HCT116 (cell line): ENCODE results near the gene CCDC187. TPM values are rescaled to one million over a fixed set of nuclear protein-coding genes. Genes with fewer than 3 reads are reported as not detected.

Source experiments
- ATAC-seq: fragments of 200-7000 bp; cut with Tn5 transposase; 2 replicates; pipeline ENCODE4 v1.9.1; 2020; ENCODE audit warnings: mild to moderate bottlenecking, moderate library complexity
- BruUV-seq: library from RNA; stranded (reverse); fragments of 400-500 nt; replicated peaks from 2 replicates; lab custom pipeline; 2021; lab: Mats Ljungman, UMichigan
- CTCF ChIA-PET: fragments of 300-600 bp; sonication (Branson Sonifier 250); formaldehyde crosslinking; loops from one replicate; lab custom pipeline; 2021; ENCODE audit warnings: antibody characterized with exemption; lab: Charles Lee
- POLR2A ChIA-PET: fragments of 300-600, 350-600 bp; sonication (Branson Sonifier 250); formaldehyde crosslinking; loops from one replicate; lab custom pipeline; 2021; ENCODE audit warnings: antibody characterized with exemption; lab: Charles Lee
- RAD21 ChIA-PET, 2 experiments: fragments of 300-600 bp; sonication (Branson Sonifier 250); formaldehyde crosslinking; loops; one replicate each; lab custom pipeline; 2023; ENCODE audit warnings: low total read pairs in 2 of 2; ENCODE audit not compliant: uncharacterized antibody in 2 of 2, unreplicated experiment in 2 of 2, low non-redundant PET in 1 of 2; lab: Charles Lee
- DNase-seq: peaks from one replicate; pipeline ENCODE4 v3.0.0-alpha.2; 2010; ENCODE audit warnings: low read depth, low spot score
- H2AFZ ChIP-seq: fragments of 200-600 bp; shearing (Covaris generic), sonication (generic); 2 replicates; pipeline ENCODE4 v1.6.1; 2017; ENCODE audit warnings: low read depth, mixed run types, mixed read lengths, antibody characterized with exemption, low read length; ENCODE audit not compliant: poor library complexity, severe bottlenecking
- H3K27ac ChIP-seq: 2 replicates; pipeline ENCODE4 v1.5.1; 2012; ENCODE audit warnings: low read depth, low read length
- H3K27me3 ChIP-seq: fragments of 200-600 bp; sonication (generic); 2 replicates; pipeline ENCODE4 v1.6.1; 2016; ENCODE audit warnings: mixed run types, low read length, mixed read lengths; ENCODE audit not compliant: insufficient read depth
- H3K36me3 ChIP-seq, 2 experiments: fragments of 200-500 bp in 1 of 2; fragments of 200-600 bp in 1 of 2; sonication (Bioruptor generic) in 1 of 2; sonication (generic) in 1 of 2; 2 replicates each; pipeline versions ENCODE4 v1.5.1 to v1.6.1; 2014 to 2016; ENCODE audit warnings: low read length in 2 of 2, inconsistent platforms in 1 of 2, mixed read lengths in 1 of 2, mixed run types in 1 of 2; ENCODE audit not compliant: insufficient read depth in 2 of 2, control insufficient read depth in 1 of 2
- H3K4me1 ChIP-seq, 2 experiments: fragments of 200-600 bp in 1 of 2; sonication (generic) in 1 of 2; 2 replicates each; pipeline versions ENCODE4 v1.5.1 to v1.6.1; 2012 to 2017; ENCODE audit warnings: low read length in 2 of 2, inconsistent platforms in 1 of 2, mild to moderate bottlenecking in 1 of 2, mixed read lengths in 1 of 2, mixed run types in 1 of 2, moderate library complexity in 1 of 2; ENCODE audit not compliant: insufficient read depth in 2 of 2, control insufficient read depth in 1 of 2
- H3K4me2 ChIP-seq: fragments of 200-600 bp; sonication (generic); 2 replicates; pipeline ENCODE4 v1.6.1; 2017; ENCODE audit warnings: mixed run types, low read length, mixed read lengths
- H3K4me3 ChIP-seq, 2 experiments: fragments of 200-600 bp in 1 of 2; sonication (generic) in 1 of 2; replicated peaks in 1 of 2; 2 replicates each; pipeline ENCODE4 v1.5.1; 2011 to 2016; ENCODE audit warnings: low read length in 2 of 2, control low read depth in 1 of 2, low read depth in 1 of 2, mild to moderate bottlenecking in 1 of 2, mixed read lengths in 1 of 2, mixed run types in 1 of 2
- H3K79me2 ChIP-seq: fragments of 200-600 bp; sonication (generic); 2 replicates; pipeline ENCODE4 v1.6.1; 2017; ENCODE audit warnings: mild to moderate bottlenecking, mixed run types, low read length, moderate library complexity, mixed read lengths; ENCODE audit not compliant: insufficient read depth
- H3K9ac ChIP-seq: fragments of 200-600 bp; sonication (generic); 2 replicates; pipeline ENCODE4 v1.6.1; 2016; ENCODE audit warnings: low read length, mixed read lengths
- H3K9me2 ChIP-seq: fragments of 200-600 bp; sonication (generic), shearing (Covaris generic); 2 replicates; pipeline ENCODE4 v1.6.1; 2017; ENCODE audit warnings: mixed run types, mild to moderate bottlenecking, moderate library complexity; ENCODE audit not compliant: insufficient read depth
- H3K9me3 ChIP-seq, 2 experiments: fragments of 200-500 bp in 1 of 2; fragments of 200-600 bp in 1 of 2; sonication (Bioruptor generic) in 1 of 2; sonication (generic) in 1 of 2; 2 replicates each; pipeline ENCODE4 v1.6.1; 2014 to 2017; ENCODE audit warnings: low read length in 2 of 2, mixed read lengths in 2 of 2, inconsistent platforms in 1 of 2, low read depth in 1 of 2, mild to moderate bottlenecking in 1 of 2, mixed run types in 1 of 2, moderate library complexity in 1 of 2; ENCODE audit not compliant: control insufficient read depth in 1 of 2, insufficient read depth in 1 of 2
- H4K20me1 ChIP-seq: fragments of 200-600 bp; sonication (generic), shearing (Covaris generic); 2 replicates; pipeline ENCODE4 v1.6.1; 2017; ENCODE audit warnings: mixed run types, mild to moderate bottlenecking, moderate library complexity; ENCODE audit not compliant: insufficient read depth
- CBX3 ChIP-seq: IDR thresholded peaks from 2 replicates; pipeline ENCODE4 v1.6.1; 2012; ENCODE audit warnings: low read depth
- CTCF ChIP-seq, 3 experiments: fragments of 200-600 bp in 1 of 3; sonication (generic) in 1 of 3; IDR thresholded peaks in 2 of 3; conservative IDR thresholded peaks in 1 of 3; 2 replicates each; pipeline ENCODE4 v1.5.1; 2012 to 2017; ENCODE audit warnings: low read depth in 2 of 3, low read length in 2 of 3, antibody characterized with exemption in 1 of 3, borderline replicate concordance in 1 of 3, control low read depth in 1 of 3, mild to moderate bottlenecking in 1 of 3, mixed read lengths in 1 of 3, mixed run types in 1 of 3, moderate library complexity in 1 of 3; ENCODE audit not compliant: insufficient read depth in 1 of 3
- EGR1 ChIP-seq: IDR thresholded peaks from 2 replicates; pipeline ENCODE4 v1.6.1; 2012; ENCODE audit warnings: low read depth
- ELF1 ChIP-seq: IDR thresholded peaks from 2 replicates; pipeline ENCODE4 v1.6.1; 2012; ENCODE audit warnings: low read depth, borderline replicate concordance
- EZH2 ChIP-seq: fragments of 200-600 bp; sonication (generic); IDR thresholded peaks from 2 replicates; pipeline ENCODE4 v1.6.1; 2017; ENCODE audit warnings: antibody characterized with exemption, mixed run types
- EZH2phosphoT487 ChIP-seq: fragments of 200-600 bp; IDR thresholded peaks from 2 replicates; pipeline ENCODE4 v1.6.1; 2018; ENCODE audit warnings: antibody characterized with exemption, borderline replicate concordance
- JUND ChIP-seq: IDR thresholded peaks from 2 replicates; pipeline ENCODE4 v1.6.1; 2012
- MAX ChIP-seq: IDR thresholded peaks from 2 replicates; pipeline ENCODE4 v1.6.1; 2012
- POLR2A ChIP-seq: IDR thresholded peaks from 2 replicates; pipeline ENCODE4 v1.7.0; 2011; ENCODE audit warnings: borderline replicate concordance; ENCODE audit not compliant: insufficient read depth, insufficient read length; ENCODE audit errors: extremely low read depth
- RAD21 ChIP-seq: IDR thresholded peaks from 2 replicates; pipeline ENCODE4 v1.6.1; 2012; ENCODE audit warnings: low read depth, mild to moderate bottlenecking
- REST ChIP-seq: IDR thresholded peaks from 2 replicates; pipeline ENCODE4 v1.6.1; 2012; ENCODE audit warnings: low read depth
- SIN3A ChIP-seq: IDR thresholded peaks from 2 replicates; pipeline ENCODE4 v1.6.1; 2012; ENCODE audit warnings: low read depth
- SP1 ChIP-seq: IDR thresholded peaks from 2 replicates; pipeline ENCODE4 v1.6.1; 2012; ENCODE audit warnings: low read depth
- SRF ChIP-seq: IDR thresholded peaks from 2 replicates; pipeline ENCODE4 v1.6.1; 2012; ENCODE audit warnings: low read depth
- TCF7L2 ChIP-seq: IDR thresholded peaks from 2 replicates; pipeline ENCODE4 v1.7.0; 2011; ENCODE audit warnings: borderline replicate concordance, inconsistent platforms; ENCODE audit not compliant: insufficient read depth, insufficient read length; ENCODE audit errors: extremely low read depth
- YY1 ChIP-seq: IDR thresholded peaks from 2 replicates; pipeline ENCODE4 v1.6.1; 2011; ENCODE audit warnings: low read length, low read depth, moderate library complexity, mild to moderate bottlenecking; ENCODE audit not compliant: insufficient replicate concordance; ENCODE audit errors: extremely low read depth
- ZBTB33 ChIP-seq: IDR thresholded peaks from 2 replicates; pipeline ENCODE4 v1.6.1; 2011; ENCODE audit warnings: mild to moderate bottlenecking, low read length, moderate library complexity; ENCODE audit not compliant: insufficient replicate concordance; ENCODE audit errors: extremely low read depth
- ZFX ChIP-seq: fragments of 450-650 bp; IDR thresholded peaks from 2 replicates; pipeline ENCODE4 v1.6.1; 2017
- intact Hi-C: fragments of 100-400 bp; cut with micrococcal nuclease; formaldehyde crosslinking; loops from 2 replicates; pipeline ENCODE4 v1.10.0; 2022
- total RNA-seq: library from RNA; stranded (reverse); gene quantifications from one replicate; pipeline ENCODE4 v1.2.1, GENCODE V29; 2021; ENCODE audit not compliant: unreplicated experiment

Gene CCDC187
- total RNA-seq, 1 experiment from 2014 or later, result 4.6 TPM

GRCh38 chr9:136212345-136212950 is 91.4 kb downstream of the CCDC187 start:
- intact Hi-C loops, result no loop called here
- DNase-seq (no peak), ATAC-seq (no peak)
- no peak overlapping the region for H3K27ac ChIP-seq
- H3K9me3 ChIP-seq, result no peaks in the 10 kb centered on the region
- no peak overlapping the region for H2AFZ ChIP-seq
- H3K9me2 ChIP-seq, result no peaks in the 10 kb centered on the region
- no peak for TF ChIP-seq RAD21
- TF ChIP-seq SIN3A, result no peak
- no peak for TF ChIP-seq CBX3
- no peak for TF ChIP-seq SP1
- TF ChIP-seq POLR2A, result no peak
- TF ChIP-seq EZH2, result no peak
- TF ChIP-seq ZBTB33, result no peak
- TF ChIP-seq SRF, result no peak
- no peak for TF ChIP-seq ELF1
- no peak for TF ChIP-seq ZFX
- TF ChIP-seq EZH2phosphoT487, result no peak
- TF ChIP-seq REST, result no peak
- no peak for TF ChIP-seq TCF7L2
- no peak for TF ChIP-seq YY1
- TF ChIP-seq MAX, result no peak
- no peak for TF ChIP-seq CTCF (IDR thresholded peaks at IDR 0.05 in 2 of 3, conservative IDR thresholded peaks at IDR 0.05 in 1 of 3; ENCODE audit: borderline replicate concordance in 1 of 3, insufficient read depth in 1 of 3, low read depth in 2 of 3, low read length in 2 of 3)
- TF ChIP-seq EGR1, result no peak
- no peak for TF ChIP-seq JUND
- H3K4me3 ChIP-seq, result no peak overlapping the region
- RAD21 ChIA-PET, result no interaction called here
- H3K79me2 ChIP-seq, result no peaks in the 10 kb centered on the region
- H3K9ac ChIP-seq, result no peak overlapping the region
- BruUV-seq, result no TSS peak
- no peaks in the 10 kb centered on the region for H3K27me3 ChIP-seq
- CTCF ChIA-PET, result no interaction called here
- H3K36me3 ChIP-seq, result peaks cover 23 to 30% of the 10 kb centered on the region in 2 experiments; a peak in 3 of 4 replicates
- POLR2A ChIA-PET, result no interaction called here
- H3K4me2 ChIP-seq, result no peak overlapping the region
- H4K20me1 ChIP-seq, result no peaks in the 10 kb centered on the region
- no peaks in the 10 kb centered on the region for H3K4me1 ChIP-seq
